Upper lobe of left lung (tissue), 6 donors: ENCODE measurements around the gene HAGHL. TPM values are rescaled to one million over a fixed set of nuclear protein-coding genes. Genes with fewer than 3 reads are reported as not detected.
"Not testable (repeated sequence)": the region's sequence is repeated elsewhere in the genome, so short reads cannot be mapped to it uniquely, and the experiment has no call there.

ENCODE experiments used
- ATAC-seq, 2 donors: fragments of 200-7000 bp; cut with Tn5 transposase; one replicate each; pipeline ENCODE4 v1.9.1; 2022; ENCODE audit warnings: mild to moderate bottlenecking in 2 of 2, moderate library complexity in 2 of 2; ENCODE audit not compliant: low FRiP score in 2 of 2
- DNase-seq, 2 donors: peaks; one replicate each; pipeline ENCODE4 v3.0.0-alpha.2; 2019 to 2020
- H3K27ac ChIP-seq, 4 donors: fragments of 200-600 bp; sonication (generic); one replicate each; pipeline ENCODE4 v1.5.1; 2016 to 2019
- H3K27me3 ChIP-seq, 4 donors: fragments of 200-600 bp; sonication (generic); one replicate each; pipeline ENCODE4 v1.5.1; 2017 to 2019
- H3K36me3 ChIP-seq, 4 donors: fragments of 200-600 bp; sonication (generic); one replicate each; pipeline ENCODE4 v1.5.1; 2016 to 2019
- H3K4me1 ChIP-seq, 4 donors: fragments of 200-600 bp; sonication (generic); one replicate each; pipeline ENCODE4 v1.5.1; 2018 to 2019
- H3K4me3 ChIP-seq, 4 donors: fragments of 200-600 bp; sonication (generic); one replicate each; pipeline ENCODE4 v1.5.1; 2017 to 2019; ENCODE audit warnings: mild to moderate bottlenecking in 2 of 4, moderate library complexity in 1 of 4
- H3K9me3 ChIP-seq, 4 donors: fragments of 200-600 bp; sonication (generic); one replicate each; pipeline ENCODE4 v1.5.1; 2018 to 2019
- EP300 ChIP-seq, 4 donors: sonication (generic); formaldehyde crosslinking; IDR thresholded peaks; one replicate each; pipeline ENCODE4 v1.5.1; 2017; ENCODE audit warnings: antibody characterized with exemption in 4 of 4, control low read depth in 2 of 4
- POLR2A ChIP-seq, 4 donors: fragments of 450-650 bp; IDR thresholded peaks; one replicate each; pipeline ENCODE4 v1.5.1; 2016 to 2017; ENCODE audit warnings: antibody characterized with exemption in 4 of 4, mild to moderate bottlenecking in 2 of 4
- POLR2AphosphoS5 ChIP-seq, 2 donors: sonication (generic); formaldehyde crosslinking; IDR thresholded peaks; one replicate each; pipeline ENCODE4 v1.5.1; 2017; ENCODE audit warnings: antibody characterized with exemption in 2 of 2
- WGBS, 2 donors: methylation state at CpG; one replicate each; pipeline ENCODE4 v1.1.5; 2017 to 2018; 5-methylcytosine and 5-hydroxymethylcytosine counted together
- total RNA-seq, 6 donors: library from RNA; depleted of rRNA in 4 of 6; stranded (reverse); fragments of >200 nt in 4 of 6; gene quantifications; one replicate each; pipeline versions ENCODE4 v1.1.0 to v1.2.1, GENCODE V29; 2016 to 2021
- TF ChIP-seq, protein P1 (sequence below), 6 experiments: fragments of 450-650 bp in 4 of 6; fragments of 200-600 bp in 2 of 6; sonication (generic) in 2 of 6; IDR thresholded peaks; one replicate each; pipeline ENCODE4 v1.5.1; 2016 to 2019; ENCODE audit warnings: antibody characterized with exemption in 6 of 6
- donor health status: DM: no; HTN: no; CAD: no; lungs with moderate emphysema.
- donor health status: DM: no; HTN: yes; CAD: no; lungs with severe emphysema.

Gene HAGHL
- total RNA-seq, 6 donors from 2014 or later = 4.0 to 43.0 (median 13.5) TPM

- peak overlapping the region; percentile 84 to 92 (median 86) for H3K27ac ChIP-seq
- H3K27me3 ChIP-seq = peaks cover 0 to 18% (median 12%) of the 10 kb centered on the region in 4 donors
- peak overlapping the region; percentile 76 to 98 (median 79) for H3K4me3 ChIP-seq
- no peaks in the 10 kb centered on the region for H3K9me3 ChIP-seq
- WGBS, 2 donors = 85 to 88% methylated on average over 11 to 24 of the region's 26 CpGs
- DNase-seq (peak in 1 of 2 donors; percentile 68), ATAC-seq (no peak)
- TF ChIP-seq POLR2AphosphoS5 (IDR thresholded peaks at IDR 0.05) (no peak), POLR2A (IDR thresholded peaks at IDR 0.05) (no peak), EP300 (IDR thresholded peaks at IDR 0.05) (no peak)
- TF ChIP-seq, protein P1, sequence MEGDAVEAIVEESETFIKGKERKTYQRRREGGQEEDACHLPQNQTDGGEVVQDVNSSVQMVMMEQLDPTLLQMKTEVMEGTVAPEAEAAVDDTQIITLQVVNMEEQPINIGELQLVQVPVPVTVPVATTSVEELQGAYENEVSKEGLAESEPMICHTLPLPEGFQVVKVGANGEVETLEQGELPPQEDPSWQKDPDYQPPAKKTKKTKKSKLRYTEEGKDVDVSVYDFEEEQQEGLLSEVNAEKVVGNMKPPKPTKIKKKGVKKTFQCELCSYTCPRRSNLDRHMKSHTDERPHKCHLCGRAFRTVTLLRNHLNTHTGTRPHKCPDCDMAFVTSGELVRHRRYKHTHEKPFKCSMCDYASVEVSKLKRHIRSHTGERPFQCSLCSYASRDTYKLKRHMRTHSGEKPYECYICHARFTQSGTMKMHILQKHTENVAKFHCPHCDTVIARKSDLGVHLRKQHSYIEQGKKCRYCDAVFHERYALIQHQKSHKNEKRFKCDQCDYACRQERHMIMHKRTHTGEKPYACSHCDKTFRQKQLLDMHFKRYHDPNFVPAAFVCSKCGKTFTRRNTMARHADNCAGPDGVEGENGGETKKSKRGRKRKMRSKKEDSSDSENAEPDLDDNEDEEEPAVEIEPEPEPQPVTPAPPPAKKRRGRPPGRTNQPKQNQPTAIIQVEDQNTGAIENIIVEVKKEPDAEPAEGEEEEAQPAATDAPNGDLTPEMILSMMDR (IDR thresholded peaks at IDR 0.05) = no peak
- H3K36me3 ChIP-seq = peaks cover 0 to 18% (median 5%) of the 10 kb centered on the region in 4 donors
- H3K4me1 ChIP-seq = peaks cover 32 to 58% (median 45%) of the 10 kb centered on the region in 4 donors
Observed at GRCh38 chr16:689175-689897, 37.6 kb upstream of the HAGHL start.

GRCh38 chr16:691242-691641, 35.7 kb upstream of the HAGHL start:
- WGBS, 2 donors = 77 to 81% methylated on average over 16 of the region's 16 CpGs
- not testable (repeated sequence) for DNase-seq
- peaks cover 0 to 35% (median 25%) of the 10 kb centered on the region in 4 donors for H3K27me3 ChIP-seq

GRCh38 chr16:692356-693108, 34.4 kb upstream of the HAGHL start:
- H3K27ac ChIP-seq = no peak overlapping the region
- H3K27me3 ChIP-seq = peaks cover 0 to 41% (median 25%) of the 10 kb centered on the region in 4 donors
- H3K36me3 ChIP-seq = peaks cover 0 to under 1% (median 0%) of the 10 kb centered on the region in 4 donors
- TF ChIP-seq, protein P1 (IDR thresholded peaks at IDR 0.05) = no peak
- TF ChIP-seq POLR2A (IDR thresholded peaks at IDR 0.05) (no peak), EP300 (IDR thresholded peaks at IDR 0.05) (no peak), POLR2AphosphoS5 (IDR thresholded peaks at IDR 0.05) (no peak)
- H3K4me3 ChIP-seq = no peak overlapping the region
- no peaks in the 10 kb centered on the region for H3K9me3 ChIP-seq
- ATAC-seq (no peak), DNase-seq (no peak)
- peaks cover 36 to 54% (median 48%) of the 10 kb centered on the region in 4 donors for H3K4me1 ChIP-seq
- WGBS, 2 donors = 66 to 67% methylated on average over 10 of the region's 10 CpGs

More at GRCh38 chr16:691242-691641, 35.7 kb upstream of the HAGHL start:
- H3K9me3 ChIP-seq, H3K4me3 ChIP-seq, H3K27ac ChIP-seq, ATAC-seq: not testable (repeated sequence)
- H3K36me3 ChIP-seq = peaks cover 0 to 14% (median 5%) of the 10 kb centered on the region in 4 donors
- H3K4me1 ChIP-seq = peaks cover 36 to 56% (median 47%) of the 10 kb centered on the region in 4 donors

DNA sequence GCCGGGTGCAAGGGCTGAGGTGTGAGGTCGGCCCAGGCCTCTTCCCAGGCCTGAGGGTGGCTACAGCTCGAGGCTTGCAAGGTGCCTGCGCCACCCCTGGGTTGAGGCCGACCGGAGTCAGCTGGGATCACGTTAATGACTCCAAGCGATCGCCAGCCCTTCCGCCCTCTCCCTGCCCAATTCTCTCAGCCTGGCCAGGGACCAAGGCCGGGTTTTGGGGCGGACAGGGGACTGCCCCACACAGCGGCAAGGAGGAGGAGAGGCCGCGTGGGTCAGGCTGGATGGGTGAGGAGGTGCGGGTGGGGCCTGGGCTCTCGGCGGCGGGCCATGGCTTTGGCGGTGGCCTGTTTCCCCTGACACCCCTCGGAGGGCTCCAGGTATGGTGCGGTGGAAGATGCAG, 33.5 kb upstream of the HAGHL start:
- no peak for TF ChIP-seq POLR2A (IDR thresholded peaks at IDR 0.05)
- no peak for TF ChIP-seq EP300 (IDR thresholded peaks at IDR 0.05)
- no peak overlapping the region for H3K27ac ChIP-seq
- H3K4me1 ChIP-seq = peaks cover 36 to 52% (median 47%) of the 10 kb centered on the region in 4 donors
- H3K27me3 ChIP-seq = peaks cover 0 to 41% (median 25%) of the 10 kb centered on the region in 4 donors
- ATAC-seq (no peak), DNase-seq (peak in 1 of 2 donors; percentile 77)
- no peak overlapping the region for H3K4me3 ChIP-seq
- no peaks in the 10 kb centered on the region for H3K9me3 ChIP-seq
- no peaks in the 10 kb centered on the region for H3K36me3 ChIP-seq
- WGBS, 2 donors = 37 to 47% methylated on average over 12 to 22 of the region's 22 CpGs

DNA sequence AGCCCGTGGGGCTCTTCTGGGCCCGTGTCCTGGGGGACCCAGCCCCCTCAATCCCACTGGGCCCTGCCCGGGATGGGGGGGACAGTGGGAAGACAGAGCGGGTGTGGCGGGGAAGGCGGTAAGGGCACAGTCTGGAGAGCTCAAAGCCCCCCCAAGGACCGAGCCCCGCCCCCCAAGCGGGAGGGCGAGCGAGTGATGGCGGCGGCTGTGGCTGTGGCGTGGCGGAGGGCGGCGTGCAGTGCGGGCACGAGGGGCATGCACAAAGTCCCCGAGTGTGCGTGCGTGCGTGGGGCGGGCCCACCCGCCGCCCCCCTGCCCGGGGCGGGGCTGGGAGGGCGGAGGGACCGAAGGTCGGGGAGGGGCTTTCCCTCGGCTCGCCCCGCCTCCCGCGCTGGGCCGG, 33.1 kb upstream of the HAGHL start:
- ATAC-seq = no peak
- DNase-seq = peak in 1 of 2 donors; percentile 76

More for the DNA sequence above, 33.1 kb upstream of the HAGHL start:
- peaks cover 33 to 48% (median 44%) of the 10 kb centered on the region in 4 donors for H3K4me1 ChIP-seq
- H3K36me3 ChIP-seq = no peaks in the 10 kb centered on the region
- no peak overlapping the region for H3K27ac ChIP-seq
- 9 to 24% methylated on average over 10 to 25 of the region's 37 CpGs for WGBS, 2 donors
- H3K9me3 ChIP-seq = no peaks in the 10 kb centered on the region
- TF ChIP-seq, protein P1 (IDR thresholded peaks at IDR 0.05) = no peak
- TF ChIP-seq POLR2AphosphoS5 (IDR thresholded peaks at IDR 0.05) = no peak
- TF ChIP-seq EP300 (IDR thresholded peaks at IDR 0.05) = no peak
- TF ChIP-seq POLR2A (IDR thresholded peaks at IDR 0.05) = no peak
- H3K27me3 ChIP-seq = peaks cover 0 to 41% (median 25%) of the 10 kb centered on the region in 4 donors
- H3K4me3 ChIP-seq = peak overlapping the region in 1 of 4 donors; percentile 47
